ENCODE data around the gene ROGDI. TPM values are rescaled to one million over a fixed set of nuclear protein-coding genes. Genes with fewer than 3 reads are reported as not detected.

Gene ROGDI
- total and polyA plus RNA-seq, 4 donors = 14.6 to 37.1 (median 30.5) TPM

- peaks cover 7 to 37% (median 23%) of the 10 kb centered on the region in 4 donors for H3K36me3 ChIP-seq (ENCODE audit: control insufficient read depth in 4 of 4, insufficient read depth in 4 of 4, low read length in 4 of 4)
- H3K9me3 ChIP-seq (ENCODE audit: control insufficient read depth in 4 of 4, insufficient read depth in 3 of 4, low read length in 3 of 4) = no peaks in the 10 kb centered on the region
- WGBS, 2 donors = 88 to 90% methylated on average over 10 of the region's 10 CpGs
- H3K27ac ChIP-seq (ENCODE audit: low read depth in 1 of 2, low read length in 1 of 2) = no peak overlapping the region
- TF ChIP-seq, protein P1, sequence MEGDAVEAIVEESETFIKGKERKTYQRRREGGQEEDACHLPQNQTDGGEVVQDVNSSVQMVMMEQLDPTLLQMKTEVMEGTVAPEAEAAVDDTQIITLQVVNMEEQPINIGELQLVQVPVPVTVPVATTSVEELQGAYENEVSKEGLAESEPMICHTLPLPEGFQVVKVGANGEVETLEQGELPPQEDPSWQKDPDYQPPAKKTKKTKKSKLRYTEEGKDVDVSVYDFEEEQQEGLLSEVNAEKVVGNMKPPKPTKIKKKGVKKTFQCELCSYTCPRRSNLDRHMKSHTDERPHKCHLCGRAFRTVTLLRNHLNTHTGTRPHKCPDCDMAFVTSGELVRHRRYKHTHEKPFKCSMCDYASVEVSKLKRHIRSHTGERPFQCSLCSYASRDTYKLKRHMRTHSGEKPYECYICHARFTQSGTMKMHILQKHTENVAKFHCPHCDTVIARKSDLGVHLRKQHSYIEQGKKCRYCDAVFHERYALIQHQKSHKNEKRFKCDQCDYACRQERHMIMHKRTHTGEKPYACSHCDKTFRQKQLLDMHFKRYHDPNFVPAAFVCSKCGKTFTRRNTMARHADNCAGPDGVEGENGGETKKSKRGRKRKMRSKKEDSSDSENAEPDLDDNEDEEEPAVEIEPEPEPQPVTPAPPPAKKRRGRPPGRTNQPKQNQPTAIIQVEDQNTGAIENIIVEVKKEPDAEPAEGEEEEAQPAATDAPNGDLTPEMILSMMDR (IDR thresholded peaks at IDR 0.05; ENCODE audit: control extremely low read depth, extremely low read depth) = no peak
- peaks cover 0 to 12% (median 0%) of the 10 kb centered on the region in 5 donors for H3K4me1 ChIP-seq (ENCODE audit: control insufficient read depth in 5 of 5, insufficient read depth in 5 of 5, low read length in 5 of 5)
- DNase-seq (no peak), ATAC-seq (ENCODE audit: insufficient read depth, low FRiP score) (no peak)
- H3K9ac ChIP-seq (ENCODE audit: insufficient read depth in 1 of 2, low read length in 2 of 2) = no peak overlapping the region
- H3K27me3 ChIP-seq (ENCODE audit: control insufficient read depth in 3 of 3, insufficient read depth in 3 of 3, low read length in 2 of 3) = no peaks in the 10 kb centered on the region
- no peak overlapping the region for H3K4me3 ChIP-seq
Measured at GRCh38 chr16:4749700-4750257, 52.7 kb downstream of the ROGDI start.

- TF ChIP-seq, protein P1 (IDR thresholded peaks at IDR 0.05; ENCODE audit: control extremely low read depth, extremely low read depth) = no peak
- H3K9me3 ChIP-seq (ENCODE audit: control insufficient read depth in 4 of 4, insufficient read depth in 3 of 4, low read length in 3 of 4) = no peaks in the 10 kb centered on the region
- no peak for ATAC-seq (ENCODE audit: insufficient read depth, low FRiP score)
- H3K4me1 ChIP-seq (ENCODE audit: control insufficient read depth in 5 of 5, insufficient read depth in 5 of 5, low read length in 5 of 5) = peaks cover 0 to 12% (median 0%) of the 10 kb centered on the region in 5 donors
- no peak overlapping the region for H3K9ac ChIP-seq (ENCODE audit: insufficient read depth in 1 of 2, low read length in 2 of 2)
- peaks cover 2 to 34% (median 18%) of the 10 kb centered on the region in 4 donors for H3K36me3 ChIP-seq (ENCODE audit: control insufficient read depth in 4 of 4, insufficient read depth in 4 of 4, low read length in 4 of 4)
- DNase-seq = no peak
- WGBS, 2 donors = 92 to 93% methylated on average over 16 of the region's 16 CpGs
- no peaks in the 10 kb centered on the region for H3K27me3 ChIP-seq (ENCODE audit: control insufficient read depth in 3 of 3, insufficient read depth in 3 of 3, low read length in 2 of 3)
- no peak overlapping the region for H3K4me3 ChIP-seq
- H3K27ac ChIP-seq (ENCODE audit: low read depth in 1 of 2, low read length in 1 of 2) = no peak overlapping the region
Measured at GRCh38 chr16:4748682-4749411, 53.6 kb downstream of the ROGDI start.

DNA sequence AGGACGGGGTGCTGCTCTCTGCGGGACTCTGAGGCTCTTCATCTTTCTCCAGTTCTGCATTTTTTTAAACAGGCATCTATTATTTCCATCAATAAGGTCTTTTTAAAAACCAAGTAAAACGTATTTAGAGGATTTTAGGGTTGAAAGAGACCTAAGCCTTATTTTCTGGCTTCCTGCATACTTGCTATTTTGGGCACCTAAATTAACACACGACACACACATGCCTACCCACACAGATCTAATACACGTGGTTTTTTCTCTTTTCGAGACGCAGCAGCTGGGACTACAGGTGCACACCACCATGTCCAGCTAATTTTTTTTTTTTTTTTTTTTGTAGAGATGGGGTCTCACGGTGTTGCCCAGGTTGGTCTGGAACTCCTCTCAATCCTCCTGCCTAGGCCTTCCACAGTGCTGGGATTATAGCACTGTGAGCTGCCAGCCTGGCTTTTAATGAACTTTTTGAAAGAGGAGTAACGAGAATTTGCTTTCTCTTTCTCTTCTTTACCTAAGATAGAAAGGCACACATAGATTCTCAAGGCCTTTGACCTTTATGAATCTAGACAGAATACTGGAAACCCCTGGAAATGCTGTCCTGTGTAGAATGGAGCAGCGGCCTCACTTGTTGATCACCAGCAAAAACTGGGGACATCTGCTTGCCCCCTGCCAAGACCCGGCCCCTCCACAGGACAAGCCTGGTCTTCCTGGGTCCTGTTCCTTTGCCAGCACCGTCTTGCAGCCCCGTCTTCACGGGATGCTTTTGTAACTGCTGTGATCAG, 54.3 kb downstream of the ROGDI start:
- 78 to 81% methylated on average over 14 of the region's 14 CpGs for WGBS, 2 donors

More for the DNA sequence above, 54.3 kb downstream of the ROGDI start:
- Histone ChIP-seq H3K27ac (ENCODE audit: low read depth in 1 of 2, low read length in 1 of 2) (no peak overlapping the region), H3K36me3 (ENCODE audit: control insufficient read depth in 4 of 4, insufficient read depth in 4 of 4, low read length in 4 of 4) (peaks cover 2 to 27% (median 16%) of the 10 kb centered on the region in 4 donors), H3K4me1 (ENCODE audit: control insufficient read depth in 5 of 5, insufficient read depth in 5 of 5, low read length in 5 of 5) (peaks cover 0 to 12% (median 0%) of the 10 kb centered on the region in 5 donors), H3K4me3 (no peak overlapping the region), H3K9ac (ENCODE audit: insufficient read depth in 1 of 2, low read length in 2 of 2) (no peak overlapping the region), H3K27me3 (ENCODE audit: control insufficient read depth in 3 of 3, insufficient read depth in 3 of 3, low read length in 2 of 3) (no peaks in the 10 kb centered on the region), H3K9me3 (ENCODE audit: control insufficient read depth in 4 of 4, insufficient read depth in 3 of 4, low read length in 3 of 4) (no peaks in the 10 kb centered on the region)
- TF ChIP-seq, protein P1 (IDR thresholded peaks at IDR 0.05; ENCODE audit: control extremely low read depth, extremely low read depth) = no peak
- DNase-seq (no peak), ATAC-seq (ENCODE audit: insufficient read depth, low FRiP score) (no peak)

All from lung (tissue), 12 donors.